Natural killer cell (primary cell): ENCODE results near the gene ANTKMT. TPM values are rescaled to one million over a fixed set of nuclear protein-coding genes. Genes with fewer than 3 reads are reported as not detected.
A peak's percentile ranks its signal among the peaks of the same experiment; 100 is the strongest.

Source experiments
- ATAC-seq, 3 donors: fragments of 150-1000 bp in 2 of 3; fragments of 200-7000 bp in 1 of 3; cut with Tn5 transposase; 1 replicate in 1 of 3; 2 replicates in 2 of 3; pipeline ENCODE4 v1.10.0; 2021; ENCODE audit warnings: mild to moderate bottlenecking in 2 of 3, moderate library complexity in 2 of 3
- DNase-seq, 2 donors: peaks; one replicate each; pipeline versions ENCODE4 v3.0.0 to v3.0.0-alpha.2; 2013 to 2021; ENCODE audit warnings: mixed read lengths in 1 of 2
- H3K27ac ChIP-seq: one replicate; pipeline ENCODE4 v1.5.1; 2013; ENCODE audit warnings: mild to moderate bottlenecking, low read length
- H3K27me3 ChIP-seq: one replicate; pipeline ENCODE4 v1.6.1; 2013; ENCODE audit warnings: low read length; ENCODE audit not compliant: control insufficient read depth, insufficient read depth
- H3K36me3 ChIP-seq: one replicate; pipeline ENCODE4 v1.6.1; 2013; ENCODE audit warnings: low read length; ENCODE audit not compliant: control insufficient read depth, insufficient read depth
- H3K4me1 ChIP-seq: one replicate; pipeline ENCODE4 v1.6.1; 2013; ENCODE audit warnings: low read length; ENCODE audit not compliant: control insufficient read depth, insufficient read depth
- H3K4me3 ChIP-seq: one replicate; pipeline ENCODE4 v1.5.1; 2013; ENCODE audit warnings: low read length
- H3K9me3 ChIP-seq: one replicate; pipeline ENCODE4 v1.6.1; 2013; ENCODE audit warnings: low read length; ENCODE audit not compliant: control insufficient read depth, insufficient read depth
- H3K27ac Mint-ChIP-seq, 2 donors: one replicate each; pipeline ENCODE4 v1.8.0; 2022; ENCODE audit warnings: mild to moderate bottlenecking in 2 of 2, mixed read lengths in 2 of 2, moderate library complexity in 1 of 2
- H3K27me3 Mint-ChIP-seq, 2 donors: one replicate each; pipeline ENCODE4 v1.8.0; 2022; ENCODE audit warnings: low read depth in 2 of 2, mixed read lengths in 2 of 2
- H3K36me3 Mint-ChIP-seq: one replicate; pipeline ENCODE4 v1.8.0; 2022; ENCODE audit warnings: mixed read lengths
- H3K4me1 Mint-ChIP-seq, 2 donors: one replicate each; pipeline ENCODE4 v1.8.0; 2022; ENCODE audit warnings: mixed read lengths in 2 of 2
- H3K4me3 Mint-ChIP-seq: one replicate; pipeline ENCODE4 v1.8.0; 2022; ENCODE audit warnings: mild to moderate bottlenecking, moderate library complexity, mixed read lengths
- H3K9me3 Mint-ChIP-seq, 2 donors: one replicate each; pipeline ENCODE4 v1.8.0; 2022; ENCODE audit warnings: mixed read lengths in 2 of 2
- CTCF ChIP-seq: fragments of 200-600 bp; IDR thresholded peaks from one replicate; pipeline ENCODE4 v1.8.0; 2022; ENCODE audit warnings: antibody characterized with exemption
- WGBS: methylation state at CpG from one replicate; pipeline ENCODE4 v1.1.7; 2013; ENCODE audit warnings: missing lambda C conversion rate; ENCODE audit not compliant: insufficient coverage; 5-methylcytosine and 5-hydroxymethylcytosine counted together
- intact Hi-C: fragments of 100-400 bp; cut with micrococcal nuclease; formaldehyde crosslinking; loops from one replicate; pipeline ENCODE4 v1.14.2; 2022
- total RNA-seq, 4 donors: library from RNA; stranded (reverse); fragments of 120-200 nt in 1 of 4; gene quantifications; one replicate each; pipeline versions ENCODE4 v1.2.3 to v1.2.4, GENCODE V29; 2013 to 2022

Gene ANTKMT
- total RNA-seq, 3 donors from 2014 or later (not counting 1 experiment from before 2014, with no cell fraction given) = 33.7 to 39.0 (median 37.7) TPM

- peak overlapping the region; percentile 82 for H3K4me3 Mint-ChIP-seq
- H3K9me3 Mint-ChIP-seq = no peaks in the 10 kb centered on the region
- H3K27me3 Mint-ChIP-seq = no peaks in the 10 kb centered on the region
- H3K27ac Mint-ChIP-seq = peak overlapping the region; percentile 34 to 44
- intact Hi-C loops = no loop called here
- ATAC-seq (no peak), DNase-seq (peak in 1 of 2 donors; percentile 71)
- no peak for TF ChIP-seq CTCF
- Histone ChIP-seq H3K9me3 (no peaks in the 10 kb centered on the region), H3K4me3 (peak overlapping the region; percentile 14), H3K36me3 (no peaks in the 10 kb centered on the region), H3K27me3 (no peaks in the 10 kb centered on the region), H3K27ac (peak overlapping the region; percentile 36), H3K4me1 (peaks cover 47% of the 10 kb centered on the region)
- 66% methylated on average over 51 of the region's 51 CpGs for WGBS
- peaks cover 0 to 23% of the 10 kb centered on the region in 2 donors for H3K4me1 Mint-ChIP-seq
- no peaks in the 10 kb centered on the region for H3K36me3 Mint-ChIP-seq
Measured at GRCh38 chr16:721765-722540, 1.0 kb downstream of the ANTKMT start.

- H3K27me3 Mint-ChIP-seq = no peaks in the 10 kb centered on the region
- Histone ChIP-seq H3K36me3 (no peaks in the 10 kb centered on the region), H3K4me3 (no peak overlapping the region), H3K4me1 (peaks cover 55% of the 10 kb centered on the region), H3K27ac (no peak overlapping the region), H3K27me3 (no peaks in the 10 kb centered on the region), H3K9me3 (no peaks in the 10 kb centered on the region)
- intact Hi-C loops = no loop called here
- WGBS = 87% methylated on average over 24 of the region's 24 CpGs
- H3K9me3 Mint-ChIP-seq = no peaks in the 10 kb centered on the region
- peak overlapping the region; percentile 44 to 48 for H3K27ac Mint-ChIP-seq
- peaks cover 0 to 23% of the 10 kb centered on the region in 2 donors for H3K4me1 Mint-ChIP-seq
- H3K36me3 Mint-ChIP-seq = no peaks in the 10 kb centered on the region
- no peak for TF ChIP-seq CTCF
- DNase-seq (no peak), ATAC-seq (no peak)
- peak overlapping the region; percentile 82 for H3K4me3 Mint-ChIP-seq
Measured at GRCh38 chr16:722835-723633, 2.1 kb downstream of the ANTKMT start.

- no peak overlapping the region for H3K27ac ChIP-seq
- Mint-ChIP-seq H3K4me3 (no peak overlapping the region), H3K27me3 (no peaks in the 10 kb centered on the region), H3K36me3 (no peaks in the 10 kb centered on the region), H3K4me1 (peaks cover 0 to 23% of the 10 kb centered on the region in 2 donors), H3K27ac (no peak overlapping the region), H3K9me3 (no peaks in the 10 kb centered on the region)
- DNase-seq = no peak
- intact Hi-C loops = no loop called here
- H3K27me3 ChIP-seq = no peaks in the 10 kb centered on the region
- WGBS = 80% methylated on average over 9 of the region's 9 CpGs
- ATAC-seq = no peak
- H3K4me1 ChIP-seq = peaks cover 59% of the 10 kb centered on the region
- no peak for TF ChIP-seq CTCF
- H3K36me3 ChIP-seq = no peaks in the 10 kb centered on the region
- no peak overlapping the region for H3K4me3 ChIP-seq
- no peaks in the 10 kb centered on the region for H3K9me3 ChIP-seq
Measured at GRCh38 chr16:723695-724094, 2.7 kb downstream of the ANTKMT start.
